Endothelial cell of umbilical vein (primary cell): ENCODE data around the gene ALDOC. TPM values are rescaled to one million over a fixed set of nuclear protein-coding genes. Genes with fewer than 3 reads are reported as not detected.

Experiments
- BruUV-seq: library from RNA; stranded (reverse); fragments of 400-500 nt; replicated peaks from 2 replicates; lab custom pipeline; 2021; lab: Mats Ljungman, UMichigan
- CTCF ChIA-PET: fragments of 300-600, 350-600 bp; sonication (Branson Sonifier 250); formaldehyde crosslinking; loops from one replicate; lab custom pipeline; 2021; ENCODE audit warnings: antibody characterized with exemption, inconsistent platforms; lab: Charles Lee
- POLR2A ChIA-PET: fragments of 300-600, 350-600 bp; sonication (Branson Sonifier 250); formaldehyde crosslinking; loops from one replicate; lab custom pipeline; 2021; ENCODE audit warnings: antibody characterized with exemption, inconsistent platforms; lab: Charles Lee
- DNase-seq: peaks from one replicate; pipeline ENCODE4 v3.0.0-alpha.2; 2011; ENCODE audit warnings: low read depth, low spot score
- FAIRE-seq: peaks from 2 replicates; lab custom pipeline; 2011; peaks lifted over from hg19 to GRCh38; lab: Jason Lieb, UNC
- H2AFZ ChIP-seq: 2 replicates; pipeline ENCODE4 v1.6.0; 2012; ENCODE audit warnings: low read depth, low read length, control low read depth, inconsistent platforms
- H3K27ac ChIP-seq: 2 replicates; pipeline ENCODE4 v1.5.1; 2011; ENCODE audit warnings: low read depth, mild to moderate bottlenecking, control low read depth, low read length, moderate library complexity; ENCODE audit not compliant: insufficient read depth
- H3K27me3 ChIP-seq, 2 experiments: 2 replicates each; pipeline versions ENCODE4 v1.6.0 to v1.6.1; 2011; ENCODE audit warnings: low read length in 2 of 2, mixed read lengths in 1 of 2; ENCODE audit not compliant: control insufficient read depth in 2 of 2, insufficient read depth in 2 of 2
- H3K36me3 ChIP-seq, 2 experiments: 2 replicates in 1 of 2; 3 replicates in 1 of 2; pipeline ENCODE4 v1.5.1; 2011; ENCODE audit warnings: low read length in 2 of 2, mild to moderate bottlenecking in 1 of 2, moderate library complexity in 1 of 2; ENCODE audit not compliant: control insufficient read depth in 2 of 2, insufficient read depth in 2 of 2; ENCODE audit errors: extremely low read depth in 1 of 2
- H3K4me1 ChIP-seq: 3 replicates; pipeline ENCODE4 v1.5.1; 2011; ENCODE audit warnings: mild to moderate bottlenecking, low read length; ENCODE audit not compliant: control insufficient read depth, insufficient read depth; ENCODE audit errors: extremely low read depth
- H3K4me2 ChIP-seq: 2 replicates; pipeline ENCODE4 v1.6.1; 2011; ENCODE audit warnings: low read length, control low read depth, mixed read lengths; ENCODE audit not compliant: insufficient read depth
- H3K4me3 ChIP-seq, 3 experiments: fragments of 200-600 bp in 1 of 3; sonication (generic), shearing (Covaris generic) in 1 of 3; replicated peaks in 1 of 3; 2 replicates each; pipeline ENCODE4 v1.5.1; 2011 to 2016; ENCODE audit warnings: control low read depth in 3 of 3, low read length in 3 of 3, mild to moderate bottlenecking in 2 of 3, inconsistent platforms in 1 of 3, low read depth in 1 of 3, moderate library complexity in 1 of 3; ENCODE audit not compliant: insufficient read depth in 1 of 3
- H3K79me2 ChIP-seq: 2 replicates; pipeline ENCODE4 v1.6.0; 2012; ENCODE audit warnings: low read length, inconsistent platforms; ENCODE audit not compliant: control insufficient read depth, insufficient read depth
- H3K9ac ChIP-seq: replicated peaks from 2 replicates; pipeline ENCODE3; 2011; ENCODE audit warnings: low read length, control low read depth; ENCODE audit not compliant: insufficient read depth; ENCODE audit errors: extremely low read depth
- H3K9me1 ChIP-seq: replicated peaks from 3 replicates; pipeline ENCODE4 v1.6.0; 2011; ENCODE audit warnings: mild to moderate bottlenecking, low read length; ENCODE audit not compliant: control insufficient read depth, insufficient read depth; ENCODE audit errors: extremely low read depth
- H3K9me3 ChIP-seq: replicated peaks from 2 replicates; pipeline ENCODE4 v1.5.1; 2012; ENCODE audit warnings: low read length, inconsistent platforms; ENCODE audit not compliant: control insufficient read depth, insufficient read depth
- H4K20me1 ChIP-seq: replicated peaks from 2 replicates; pipeline ENCODE3; 2011; ENCODE audit warnings: mild to moderate bottlenecking, low read length; ENCODE audit not compliant: control insufficient read depth, insufficient read depth; ENCODE audit errors: extremely low read depth
- EZH2 ChIP-seq: IDR thresholded peaks from 2 replicates; pipeline ENCODE4 v1.6.1; 2012; ENCODE audit warnings: borderline replicate concordance, low read depth, mild to moderate bottlenecking, moderate library complexity, low read length, inconsistent platforms; ENCODE audit not compliant: severe bottlenecking
- FOS ChIP-seq: IDR thresholded peaks from 2 replicates; pipeline ENCODE4 v1.6.1; 2011; ENCODE audit warnings: mild to moderate bottlenecking, low read length, moderate library complexity, borderline replicate concordance; ENCODE audit not compliant: insufficient read depth
- GATA2 ChIP-seq: IDR thresholded peaks from 2 replicates; pipeline ENCODE4 v1.7.0; 2011; ENCODE audit warnings: low read depth, mild to moderate bottlenecking, moderate library complexity, mixed read lengths, low read length; ENCODE audit not compliant: insufficient read length, insufficient read depth
- JUN ChIP-seq: IDR thresholded peaks from 2 replicates; pipeline ENCODE4 v1.6.1; 2011; ENCODE audit warnings: borderline replicate concordance, low read depth; ENCODE audit not compliant: insufficient read length, insufficient read depth
- MYC ChIP-seq: IDR thresholded peaks from one replicate; pipeline ENCODE4 v1.6.1; 2011; ENCODE audit warnings: mild to moderate bottlenecking, low read depth, low read length
- POLR2A ChIP-seq: IDR thresholded peaks from 2 replicates; pipeline ENCODE4 v1.6.1; 2012; ENCODE audit warnings: low read depth, mild to moderate bottlenecking, control low read depth, low read length
- POLR2AphosphoS5 ChIP-seq: IDR thresholded peaks from 2 replicates; pipeline ENCODE4 v1.6.1; 2012; ENCODE audit warnings: low read depth, mild to moderate bottlenecking, control low read depth, low read length, moderate library complexity; ENCODE audit not compliant: insufficient read depth
- dilution Hi-C: fragments of 300-500 bp; cut with MboI; formaldehyde crosslinking; loops from one replicate; pipeline ENCODE4 v1.15.0; 2019; ENCODE audit warnings: low sequenced_read_pairs; ENCODE audit not compliant: extremely low pct_ligation_motif_present
- intact Hi-C: fragments of 100-400 bp; cut with micrococcal nuclease; formaldehyde crosslinking; loops from one replicate; pipeline ENCODE4 v1.10.0; 2022
- polyA plus RNA-seq, 4 experiments: library from polyadenylated mRNA; depleted of rRNA in 3 of 4; stranded (reverse) in 3 of 4; unstranded in 1 of 4; fragments of >200 nt; gene quantifications; 2 replicates each; pipeline versions ENCODE4 v1.2.1 to v1.2.3, GENCODE V29; 2011 to 2012; ENCODE audit warnings: missing spikeins in 1 of 4
- total RNA-seq: library from RNA; stranded (reverse); gene quantifications from 2 replicates; pipeline ENCODE4 v1.2.3, GENCODE V29; 2021
- TF ChIP-seq, protein P1 (sequence below), 2 donors: IDR thresholded peaks; 1 replicate in 1 of 2; 2 replicates in 1 of 2; pipeline ENCODE4 v1.5.1; 2011; ENCODE audit warnings: low read length in 2 of 2, mild to moderate bottlenecking in 2 of 2, moderate library complexity in 2 of 2, control low read depth in 1 of 2, inconsistent platforms in 1 of 2, low read depth in 1 of 2; ENCODE audit not compliant: insufficient read depth in 1 of 2; ENCODE audit errors: extremely low read depth in 1 of 2
- TF ChIP-seq, protein P2 (sequence below): IDR thresholded peaks from 2 replicates; pipeline ENCODE4 v1.6.1; 2011; ENCODE audit not compliant: insufficient read depth, insufficient read length

Gene ALDOC
- total and polyA plus RNA-seq, 2 donors (not counting 3 experiments of a cell fraction or from before 2014, with no cell fraction given), result 7.2 to 18.9 TPM

DNA sequence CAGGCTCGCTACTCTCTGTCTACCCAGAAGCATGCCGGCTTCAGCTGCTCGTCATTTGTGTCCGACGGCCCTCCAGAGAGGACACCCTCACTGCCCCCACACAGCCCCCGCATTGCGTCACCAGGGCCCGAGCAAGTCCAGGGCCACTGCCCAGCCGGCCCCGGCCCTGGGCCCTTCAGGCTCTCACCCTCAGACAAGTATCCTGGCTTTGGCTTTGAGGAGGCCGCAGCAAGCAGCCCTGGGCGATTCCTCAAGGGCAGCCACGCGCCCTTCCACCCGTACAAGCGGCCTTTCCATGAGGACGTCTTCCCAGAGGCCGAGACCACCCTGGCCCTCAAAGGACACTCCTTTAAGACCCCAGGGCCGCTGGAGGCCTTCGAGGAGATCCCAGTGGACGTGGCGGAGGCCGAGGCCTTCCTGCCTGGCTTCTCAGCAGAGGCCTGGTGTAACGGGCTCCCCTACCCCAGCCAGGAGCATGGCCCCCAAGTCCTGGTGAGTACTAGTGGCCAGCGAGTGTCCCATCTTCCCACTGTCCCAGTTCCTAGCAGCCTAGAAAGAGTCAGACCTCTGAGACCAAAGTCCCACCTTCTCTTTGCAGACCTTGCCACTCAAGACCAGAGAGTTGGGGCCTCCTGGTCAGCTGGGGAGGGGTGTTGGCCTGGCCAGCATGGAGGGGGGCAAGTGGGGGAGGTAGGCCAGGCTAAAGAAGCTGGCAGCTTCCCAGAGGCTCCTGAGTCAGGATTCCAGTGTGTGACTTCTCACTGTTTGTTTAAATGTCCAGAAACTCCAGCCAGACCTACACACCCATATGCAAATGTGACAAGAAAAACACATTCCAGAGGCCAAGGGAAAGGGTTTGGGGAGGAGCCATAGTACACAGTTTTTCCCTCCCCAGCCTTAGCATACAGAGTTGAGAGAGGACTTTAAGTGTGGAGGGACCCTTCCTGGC is 51.9 kb downstream of the ALDOC start:
- no peaks in the 10 kb centered on the region for H3K4me1 ChIP-seq
- no peak overlapping the region for H3K27ac ChIP-seq
- intact Hi-C loops, result no loop called here
- BruUV-seq, result no TSS peak
- no peak overlapping the region for H3K9ac ChIP-seq
- CTCF ChIA-PET, result no interaction called here
- H3K9me3 ChIP-seq, result no peaks in the 10 kb centered on the region
- H4K20me1 ChIP-seq, result no peaks in the 10 kb centered on the region
- dilution Hi-C loops, result no loop called here
- no peak overlapping the region for H2AFZ ChIP-seq
- no peaks in the 10 kb centered on the region for H3K9me1 ChIP-seq
- no peaks in the 10 kb centered on the region for H3K36me3 ChIP-seq
- H3K27me3 ChIP-seq, result no peaks in the 10 kb centered on the region
- H3K4me3 ChIP-seq, result no peak overlapping the region
- H3K4me2 ChIP-seq, result no peak overlapping the region
- FAIRE-seq (no peak), DNase-seq (no peak)
- no peaks in the 10 kb centered on the region for H3K79me2 ChIP-seq
- POLR2A ChIA-PET, result no interaction called here
- TF ChIP-seq EZH2 (no peak), FOS (no peak), GATA2 (no peak), POLR2A (no peak), JUN (no peak), POLR2AphosphoS5 (no peak), MYC (no peak)
- TF ChIP-seq, protein P1, sequence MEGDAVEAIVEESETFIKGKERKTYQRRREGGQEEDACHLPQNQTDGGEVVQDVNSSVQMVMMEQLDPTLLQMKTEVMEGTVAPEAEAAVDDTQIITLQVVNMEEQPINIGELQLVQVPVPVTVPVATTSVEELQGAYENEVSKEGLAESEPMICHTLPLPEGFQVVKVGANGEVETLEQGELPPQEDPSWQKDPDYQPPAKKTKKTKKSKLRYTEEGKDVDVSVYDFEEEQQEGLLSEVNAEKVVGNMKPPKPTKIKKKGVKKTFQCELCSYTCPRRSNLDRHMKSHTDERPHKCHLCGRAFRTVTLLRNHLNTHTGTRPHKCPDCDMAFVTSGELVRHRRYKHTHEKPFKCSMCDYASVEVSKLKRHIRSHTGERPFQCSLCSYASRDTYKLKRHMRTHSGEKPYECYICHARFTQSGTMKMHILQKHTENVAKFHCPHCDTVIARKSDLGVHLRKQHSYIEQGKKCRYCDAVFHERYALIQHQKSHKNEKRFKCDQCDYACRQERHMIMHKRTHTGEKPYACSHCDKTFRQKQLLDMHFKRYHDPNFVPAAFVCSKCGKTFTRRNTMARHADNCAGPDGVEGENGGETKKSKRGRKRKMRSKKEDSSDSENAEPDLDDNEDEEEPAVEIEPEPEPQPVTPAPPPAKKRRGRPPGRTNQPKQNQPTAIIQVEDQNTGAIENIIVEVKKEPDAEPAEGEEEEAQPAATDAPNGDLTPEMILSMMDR (IDR thresholded peaks at IDR 0.05; ENCODE audit: extremely low read depth in 1 of 2, insufficient read depth in 1 of 2, low read depth in 1 of 2, low read length in 2 of 2), result no peak
- TF ChIP-seq, protein P2, sequence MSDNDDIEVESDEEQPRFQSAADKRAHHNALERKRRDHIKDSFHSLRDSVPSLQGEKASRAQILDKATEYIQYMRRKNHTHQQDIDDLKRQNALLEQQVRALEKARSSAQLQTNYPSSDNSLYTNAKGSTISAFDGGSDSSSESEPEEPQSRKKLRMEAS, result no peak
